Measurements from ENCODE around the gene BTNL2. TPM values are rescaled to one million over a fixed set of nuclear protein-coding genes. Genes with fewer than 3 reads are reported as not detected.

BTNL2 gene
- total and polyA plus RNA-seq, 9 of the 15 experiments (the other 6 are each of a cell fraction or from before 2014, with no cell fraction given) = not detected

- no TSS peak for BruUV-seq (replicated peaks)
- intact Hi-C loops (cut with micrococcal nuclease) (no loop called here), in situ Hi-C loops (cut with MboI) (no loop called here)
- Histone ChIP-seq H3K79me2 (ENCODE audit: control insufficient read depth, insufficient read depth, low read length) (no peaks in the 10 kb centered on the region), H3K36me3 (ENCODE audit: control insufficient read depth, insufficient read depth, low read length) (no peaks in the 10 kb centered on the region), H3K9me1 (ENCODE audit: control insufficient read depth, insufficient read depth, low read length) (no peaks in the 10 kb centered on the region), H3K4me3 (no peak overlapping the region), H3K4me2 (ENCODE audit: insufficient read depth, low read length) (no peak overlapping the region), H2AFZ (ENCODE audit: low read depth, low read length) (no peak overlapping the region), H3K9ac (ENCODE audit: insufficient read depth in 1 of 2, low read depth in 2 of 2, low read length in 2 of 2) (no peak overlapping the region), H4K20me1 (replicated peaks; ENCODE audit: control insufficient read depth, insufficient read depth, low read length) (no peaks in the 10 kb centered on the region), H3K4me1 (replicated peaks in 1 of 2; ENCODE audit: control insufficient read depth in 2 of 2, insufficient read depth in 2 of 2, low read length in 2 of 2) (no peaks in the 10 kb centered on the region), H3K27me3 (ENCODE audit: control insufficient read depth in 2 of 2, insufficient read depth in 2 of 2, low read length in 2 of 2) (peaks cover 3 to 27% of the 10 kb centered on the region in 2 experiments; a peak in 4 of 5 replicates), H3K9me3 (replicated peaks; ENCODE audit: control insufficient read depth, insufficient read depth, low read depth, low read length) (no peaks in the 10 kb centered on the region), H3K27ac (ENCODE audit: extremely low read depth, low read depth, low read length) (no peak overlapping the region)
- no peak for TF ChIP-seq RBBP5 (IDR thresholded peaks at IDR 0.05; ENCODE audit: borderline replicate concordance, insufficient read depth, low read length, poor library complexity, severe bottlenecking)
- no peak for TF ChIP-seq PTRF (tag; IDR thresholded peaks at IDR 0.05)
- TF ChIP-seq ZNF77 (CRISPR knock-in tag; IDR thresholded peaks at IDR 0.05) = no peak
- TF ChIP-seq FOXA1 (IDR thresholded peaks at IDR 0.05; ENCODE audit: borderline replicate concordance) = no peak
- TF ChIP-seq ZNF197 (CRISPR knock-in tag; IDR thresholded peaks at IDR 0.05; ENCODE audit: low read depth) = no peak
- TF ChIP-seq, protein P1, sequence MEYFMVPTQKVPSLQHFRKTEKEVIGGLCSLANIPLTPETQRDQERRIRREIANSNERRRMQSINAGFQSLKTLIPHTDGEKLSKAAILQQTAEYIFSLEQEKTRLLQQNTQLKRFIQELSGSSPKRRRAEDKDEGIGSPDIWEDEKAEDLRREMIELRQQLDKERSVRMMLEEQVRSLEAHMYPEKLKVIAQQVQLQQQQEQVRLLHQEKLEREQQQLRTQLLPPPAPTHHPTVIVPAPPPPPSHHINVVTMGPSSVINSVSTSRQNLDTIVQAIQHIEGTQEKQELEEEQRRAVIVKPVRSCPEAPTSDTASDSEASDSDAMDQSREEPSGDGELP (CRISPR knock-in tag; IDR thresholded peaks at IDR 0.05; ENCODE audit: borderline replicate concordance) = no peak
- no peak for TF ChIP-seq GTF2A2 (tag; IDR thresholded peaks at IDR 0.05)
- TF ChIP-seq, protein P2, sequence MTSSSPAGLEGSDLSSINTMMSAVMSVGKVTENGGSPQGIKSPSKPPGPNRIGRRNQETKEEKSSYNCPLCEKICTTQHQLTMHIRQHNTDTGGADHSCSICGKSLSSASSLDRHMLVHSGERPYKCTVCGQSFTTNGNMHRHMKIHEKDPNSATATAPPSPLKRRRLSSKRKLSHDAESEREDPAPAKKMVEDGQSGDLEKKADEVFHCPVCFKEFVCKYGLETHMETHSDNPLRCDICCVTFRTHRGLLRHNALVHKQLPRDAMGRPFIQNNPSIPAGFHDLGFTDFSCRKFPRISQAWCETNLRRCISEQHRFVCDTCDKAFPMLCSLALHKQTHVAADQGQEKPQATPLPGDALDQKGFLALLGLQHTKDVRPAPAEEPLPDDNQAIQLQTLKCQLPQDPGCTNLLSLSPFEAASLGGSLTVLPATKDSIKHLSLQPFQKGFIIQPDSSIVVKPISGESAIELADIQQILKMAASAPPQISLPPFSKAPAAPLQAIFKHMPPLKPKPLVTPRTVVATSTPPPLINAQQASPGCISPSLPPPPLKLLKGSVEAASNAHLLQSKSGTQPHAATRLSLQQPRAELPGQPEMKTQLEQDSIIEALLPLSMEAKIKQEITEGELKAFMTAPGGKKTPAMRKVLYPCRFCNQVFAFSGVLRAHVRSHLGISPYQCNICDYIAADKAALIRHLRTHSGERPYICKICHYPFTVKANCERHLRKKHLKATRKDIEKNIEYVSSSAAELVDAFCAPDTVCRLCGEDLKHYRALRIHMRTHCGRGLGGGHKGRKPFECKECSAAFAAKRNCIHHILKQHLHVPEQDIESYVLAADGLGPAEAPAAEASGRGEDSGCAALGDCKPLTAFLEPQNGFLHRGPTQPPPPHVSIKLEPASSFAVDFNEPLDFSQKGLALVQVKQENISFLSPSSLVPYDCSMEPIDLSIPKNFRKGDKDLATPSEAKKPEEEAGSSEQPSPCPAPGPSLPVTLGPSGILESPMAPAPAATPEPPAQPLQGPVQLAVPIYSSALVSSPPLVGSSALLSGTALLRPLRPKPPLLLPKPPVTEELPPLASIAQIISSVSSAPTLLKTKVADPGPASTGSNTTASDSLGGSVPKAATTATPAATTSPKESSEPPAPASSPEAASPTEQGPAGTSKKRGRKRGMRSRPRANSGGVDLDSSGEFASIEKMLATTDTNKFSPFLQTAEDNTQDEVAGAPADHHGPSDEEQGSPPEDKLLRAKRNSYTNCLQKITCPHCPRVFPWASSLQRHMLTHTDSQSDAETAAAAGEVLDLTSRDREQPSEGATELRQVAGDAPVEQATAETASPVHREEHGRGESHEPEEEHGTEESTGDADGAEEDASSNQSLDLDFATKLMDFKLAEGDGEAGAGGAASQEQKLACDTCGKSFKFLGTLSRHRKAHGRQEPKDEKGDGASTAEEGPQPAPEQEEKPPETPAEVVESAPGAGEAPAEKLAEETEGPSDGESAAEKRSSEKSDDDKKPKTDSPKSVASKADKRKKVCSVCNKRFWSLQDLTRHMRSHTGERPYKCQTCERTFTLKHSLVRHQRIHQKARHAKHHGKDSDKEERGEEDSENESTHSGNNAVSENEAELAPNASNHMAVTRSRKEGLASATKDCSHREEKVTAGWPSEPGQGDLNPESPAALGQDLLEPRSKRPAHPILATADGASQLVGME (CRISPR knock-in tag; IDR thresholded peaks at IDR 0.05) = no peak
- no peak for TF ChIP-seq RFX1 (IDR thresholded peaks at IDR 0.05)
- no peak for TF ChIP-seq ESRRA (IDR thresholded peaks at IDR 0.05; ENCODE audit: borderline replicate concordance, low read depth)
- no peak for TF ChIP-seq TAF9B (IDR thresholded peaks at IDR 0.05; ENCODE audit: partially characterized antibody)
- TF ChIP-seq ZNF41 (CRISPR knock-in tag; conservative IDR thresholded peaks at IDR 0.05) = no peak
- no peak for TF ChIP-seq MYBL2 (IDR thresholded peaks at IDR 0.05; ENCODE audit: low read depth)
- TF ChIP-seq MYBL2 (CRISPR knock-in tag; IDR thresholded peaks at IDR 0.05; ENCODE audit: borderline replicate concordance) = no peak
- no peak for TF ChIP-seq NELFE (IDR thresholded peaks at IDR 0.05; ENCODE audit: insufficient read depth, insufficient read length)
- POLR2A ChIA-PET = interaction anchor here (0.6 to 1.3 kb wide), 2 partner anchors 8 to 297 kb away, joined by 3 read pairs; no protein-coding TSS in a partner anchor
- no peak for FAIRE-seq
- no peak for DNase-seq (ENCODE audit: extremely low read depth in 1 of 4, low spot score in 3 of 4)
- WGBS (ENCODE audit: insufficient coverage, low coverage, missing lambda C conversion rate) = 2% methylated on average over 8 of the region's 8 CpGs
- CTCF ChIA-PET (ENCODE audit: low intra/inter-chr PET ratio) = no interaction called here
- peak; percentile 54; the same call in 1 of the 3 replicates for ATAC-seq
Measured at GRCh38 chr6:32402812-32403211, 4.2 kb downstream of the BTNL2 start.
